HG02623 (cell line): ENCODE data around the gene ZFC3H1.

ENCODE experiments used
- ATAC-seq: cut with Tn5 transposase; IDR thresholded peaks from one replicate; pipeline ENCODE4 v1.9.1; 2021; ENCODE audit warnings: moderate library complexity; ENCODE audit not compliant: unreplicated experiment

Gene ZFC3H1

GRCh38 chr12:71682466-71682865 is 18.8 kb upstream of the ZFC3H1 start:
- no peak for ATAC-seq

- ATAC-seq, result no peak
Measured at GRCh38 chr12:71671816-71672215, 8.2 kb upstream of the ZFC3H1 start.

GRCh38 chr12:71671311-71671710 is 7.7 kb upstream of the ZFC3H1 start:
- no peak for ATAC-seq

- no peak for ATAC-seq
Measured at GRCh38 chr12:71666259-71666658, 2.6 kb upstream of the ZFC3H1 start.

- no peak for ATAC-seq
Measured at GRCh38 chr12:71665090-71665463, 1.4 kb upstream of the ZFC3H1 start.

GRCh38 chr12:71664411-71665089 is 902 bp upstream of the ZFC3H1 start:
- ATAC-seq, result no peak

- peak; percentile 22 for ATAC-seq
Measured at GRCh38 chr12:71662849-71663560, 643 bp downstream of the ZFC3H1 start.

- no peak for ATAC-seq
Measured at GRCh38 chr12:71661977-71662530, 1.6 kb downstream of the ZFC3H1 start.

GRCh38 chr12:71656740-71657139 is 6.9 kb downstream of the ZFC3H1 start:
- no peak for ATAC-seq

- no peak for ATAC-seq
Measured at GRCh38 chr12:71655907-71656306, 7.7 kb downstream of the ZFC3H1 start.

- ATAC-seq, result no peak
Measured at GRCh38 chr12:71655495-71655894, 8.2 kb downstream of the ZFC3H1 start.

- ATAC-seq, result no peak
Measured at GRCh38 chr12:71654200-71654599, 9.4 kb downstream of the ZFC3H1 start.

GRCh38 chr12:71653137-71653536 is 10.5 kb downstream of the ZFC3H1 start:
- ATAC-seq, result no peak

GRCh38 chr12:71652656-71653055 is 11.0 kb downstream of the ZFC3H1 start:
- no peak for ATAC-seq

GRCh38 chr12:71649401-71649800 is 14.2 kb downstream of the ZFC3H1 start:
- ATAC-seq, result no peak

- no peak for ATAC-seq
Measured at GRCh38 chr12:71648537-71648936, 15.1 kb downstream of the ZFC3H1 start.

GRCh38 chr12:71646512-71646911 is 17.1 kb downstream of the ZFC3H1 start:
- no peak for ATAC-seq

GRCh38 chr12:71645268-71645667 is 18.4 kb downstream of the ZFC3H1 start:
- no peak for ATAC-seq

GRCh38 chr12:71642264-71642663 is 21.4 kb downstream of the ZFC3H1 start:
- peak; percentile 50 for ATAC-seq

GRCh38 chr12:71641390-71641789 is 22.3 kb downstream of the ZFC3H1 start:
- ATAC-seq, result no peak

- no peak for ATAC-seq
Measured at GRCh38 chr12:71640316-71640715, 23.3 kb downstream of the ZFC3H1 start.

GRCh38 chr12:71639341-71639760 is 24.3 kb downstream of the ZFC3H1 start:
- ATAC-seq, result no peak
